ENCODE results near the gene ZCCHC10. TPM values are rescaled to one million over a fixed set of nuclear protein-coding genes. Genes with fewer than 3 reads are reported as not detected.

ZCCHC10 gene
- total and polyA plus RNA-seq, 9 of the 15 experiments (the other 6 are each of a cell fraction or from before 2014, with no cell fraction given) = 11.9 to 146 (median 51.8) TPM

DNA sequence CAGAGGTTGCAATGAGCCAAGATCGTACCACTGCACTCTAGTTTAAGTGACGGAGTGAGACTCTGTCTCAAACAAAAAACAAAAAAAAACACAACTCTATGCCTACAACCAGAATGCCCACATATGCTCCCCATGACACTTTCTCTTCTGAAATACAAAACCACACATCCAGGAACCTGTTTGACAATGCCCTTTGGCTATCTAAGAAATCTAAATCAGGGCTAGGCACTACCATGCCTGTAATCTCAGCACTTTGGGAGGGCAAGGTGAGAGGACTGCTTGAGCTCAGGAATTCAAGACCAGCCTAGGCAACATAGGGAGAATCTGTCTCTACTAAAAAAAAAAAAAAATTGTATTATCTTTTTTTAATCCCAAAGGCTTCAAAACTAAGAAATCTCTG, 73.5 kb downstream of the ZCCHC10 start (continued):
- TF ChIP-seq E2F8 (IDR thresholded peaks at IDR 0.05; ENCODE audit: low read depth, partially characterized antibody) (no peak), NR2C1 (IDR thresholded peaks at IDR 0.05) (no peak), NR2C1 (tag; IDR thresholded peaks at IDR 0.05) (no peak), GABPB2 (CRISPR knock-in tag; conservative IDR thresholded peaks at IDR 0.05) (no peak), ZKSCAN3 (CRISPR knock-in tag; IDR thresholded peaks at IDR 0.05) (no peak), ZNF830 (CRISPR knock-in tag; IDR thresholded peaks at IDR 0.05) (no peak)

DNA sequence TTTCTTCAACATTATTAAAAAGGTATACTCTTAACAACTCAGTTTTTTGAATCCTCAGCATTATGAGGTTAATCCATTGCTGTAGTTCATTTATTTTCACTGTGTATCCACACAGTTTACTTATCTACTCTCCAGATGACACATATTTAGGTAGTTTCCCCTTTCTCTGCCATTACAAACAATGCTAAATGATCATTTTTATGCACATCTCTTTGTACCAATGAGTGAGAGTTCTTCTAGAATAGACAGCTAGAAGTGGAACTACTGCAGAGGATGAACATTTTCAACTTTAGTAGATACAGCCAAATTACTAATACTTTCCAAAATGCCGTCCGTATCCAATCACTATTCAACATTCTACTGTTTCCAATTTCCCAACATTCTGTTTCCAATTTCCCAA, 74.5 kb downstream of the ZCCHC10 start:
- H3K27me3 ChIP-seq (ENCODE audit: control insufficient read depth in 2 of 2, insufficient read depth in 2 of 2, low read length in 2 of 2) = no peaks in the 10 kb centered on the region
- H3K9ac ChIP-seq (ENCODE audit: insufficient read depth in 1 of 2, low read depth in 2 of 2, low read length in 2 of 2) = no peak overlapping the region
- peaks cover 7% of the 10 kb centered on the region for H3K9me1 ChIP-seq (ENCODE audit: control insufficient read depth, insufficient read depth, low read length)
- TF ChIP-seq, protein P1, sequence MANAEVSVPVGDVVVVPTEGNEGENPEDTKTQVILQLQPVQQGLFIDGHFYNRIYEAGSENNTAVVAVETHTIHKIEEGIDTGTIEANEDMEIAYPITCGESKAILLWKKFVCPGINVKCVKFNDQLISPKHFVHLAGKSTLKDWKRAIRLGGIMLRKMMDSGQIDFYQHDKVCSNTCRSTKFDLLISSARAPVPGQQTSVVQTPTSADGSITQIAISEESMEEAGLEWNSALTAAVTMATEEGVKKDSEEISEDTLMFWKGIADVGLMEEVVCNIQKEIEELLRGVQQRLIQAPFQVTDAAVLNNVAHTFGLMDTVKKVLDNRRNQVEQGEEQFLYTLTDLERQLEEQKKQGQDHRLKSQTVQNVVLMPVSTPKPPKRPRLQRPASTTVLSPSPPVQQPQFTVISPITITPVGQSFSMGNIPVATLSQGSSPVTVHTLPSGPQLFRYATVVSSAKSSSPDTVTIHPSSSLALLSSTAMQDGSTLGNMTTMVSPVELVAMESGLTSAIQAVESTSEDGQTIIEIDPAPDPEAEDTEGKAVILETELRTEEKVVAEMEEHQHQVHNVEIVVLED (CRISPR knock-in tag; IDR thresholded peaks at IDR 0.05) = no peak
- no peak overlapping the region for H3K4me3 ChIP-seq
- FAIRE-seq = no peak
- no peak overlapping the region for H3K27ac ChIP-seq (ENCODE audit: extremely low read depth, low read depth, low read length)
- no peak for DNase-seq (ENCODE audit: extremely low read depth in 1 of 4, low spot score in 3 of 4)
- no TSS peak for BruUV-seq (replicated peaks)
- intact Hi-C loops (cut with micrococcal nuclease) (no loop called here), in situ Hi-C loops (cut with MboI) (no loop called here)
- H3K4me1 ChIP-seq (replicated peaks in 1 of 2; ENCODE audit: control insufficient read depth in 2 of 2, insufficient read depth in 2 of 2, low read length in 2 of 2) = peaks cover 0 to 10% of the 10 kb centered on the region in 2 experiments; a peak in 3 of 5 replicates
- ChIA-PET CTCF (ENCODE audit: low intra/inter-chr PET ratio) (no interaction called here), POLR2A (interaction anchor here (0.5 to 2.9 kb wide), 3 partner anchors 9 to 484 kb away, joined by 3 to 18 read pairs (median 12); partner anchors contain the start of gene AFF4)
- peaks cover 11% of the 10 kb centered on the region; the same call in 1 of the 2 replicates for H4K20me1 ChIP-seq (replicated peaks; ENCODE audit: control insufficient read depth, insufficient read depth, low read length)
- H3K79me2 ChIP-seq (ENCODE audit: control insufficient read depth, insufficient read depth, low read length) = peaks cover 83% of the 10 kb centered on the region
- no peak overlapping the region for H3K4me2 ChIP-seq (ENCODE audit: insufficient read depth, low read length)
- WGBS (ENCODE audit: insufficient coverage, low coverage, missing lambda C conversion rate) = 90% methylated on average over 2 of the region's 2 CpGs
- peaks cover 13% of the 10 kb centered on the region; the same call in 2 of the 3 replicates for H3K36me3 ChIP-seq (ENCODE audit: control insufficient read depth, insufficient read depth, low read length)
- no peak overlapping the region for H2AFZ ChIP-seq (ENCODE audit: low read depth, low read length)
- no peak for ATAC-seq
- H3K9me3 ChIP-seq (replicated peaks; ENCODE audit: control insufficient read depth, insufficient read depth, low read depth, low read length) = no peaks in the 10 kb centered on the region
